Activated CD4-positive, CD25-positive, alpha-beta regulatory T cell treated with anti-CD3 and anti-CD28 coated beads, Interleukin-2, amount 50 U/mL, for 72 hours (primary cell): ENCODE measurements around the gene GRK1.

Source experiments
- DNase-seq: peaks from one replicate; pipeline ENCODE4 v3.0.0; 2021

GRK1 gene

DNA sequence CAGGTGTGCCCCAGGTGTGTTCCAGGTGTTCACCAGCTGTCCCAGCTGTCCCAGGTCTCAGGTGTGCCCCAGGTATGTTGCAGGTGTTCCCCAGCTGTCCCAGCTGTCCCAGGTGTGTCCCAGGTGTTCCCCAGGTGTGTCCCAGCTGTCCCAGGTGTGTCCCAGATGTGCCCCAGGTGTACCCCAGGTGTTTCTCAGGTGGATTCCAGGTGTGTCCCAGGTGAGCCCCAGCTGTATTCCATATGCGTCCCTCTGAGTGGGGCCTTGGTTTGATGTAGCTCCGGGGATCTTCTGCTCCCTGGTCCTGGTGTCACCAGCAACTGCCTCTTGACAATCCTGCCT is 719 bp upstream of the GRK1 start:
- DNase-seq = peak; percentile 11

DNA sequence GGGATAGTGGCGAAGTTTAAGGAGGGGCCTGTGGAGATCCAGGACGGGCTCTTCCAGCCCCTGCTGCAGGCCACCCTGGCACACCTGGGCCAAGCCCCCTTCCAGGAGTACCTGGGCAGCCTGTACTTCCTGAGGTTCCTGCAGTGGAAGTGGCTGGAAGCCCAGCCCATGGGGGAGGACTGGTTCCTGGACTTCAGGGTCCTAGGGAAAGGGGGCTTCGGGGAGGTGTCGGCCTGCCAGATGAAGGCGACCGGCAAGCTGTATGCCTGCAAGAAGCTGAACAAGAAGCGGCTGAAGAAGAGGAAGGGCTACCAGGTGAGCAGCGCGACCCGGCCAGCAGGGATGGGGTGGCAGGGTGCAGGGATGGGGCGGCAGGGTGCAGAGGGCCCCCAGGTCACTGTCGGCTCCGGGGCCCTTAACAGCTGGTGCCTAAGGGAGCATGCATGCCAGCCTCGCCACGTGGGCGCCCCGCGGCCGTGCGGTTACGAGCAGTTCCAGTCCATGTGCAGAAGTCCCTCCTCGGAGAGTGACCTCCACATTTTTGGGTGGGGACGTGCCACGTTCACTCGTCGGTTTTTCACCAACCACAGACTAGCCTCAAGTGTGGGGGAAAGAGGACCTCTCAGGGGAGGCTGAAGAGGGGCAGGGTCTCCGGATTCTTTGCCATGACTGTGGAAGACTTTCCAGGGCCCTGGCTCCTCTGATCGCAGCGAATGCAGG is 912 bp downstream of the GRK1 start:
- DNase-seq = peak; percentile 23

DNA sequence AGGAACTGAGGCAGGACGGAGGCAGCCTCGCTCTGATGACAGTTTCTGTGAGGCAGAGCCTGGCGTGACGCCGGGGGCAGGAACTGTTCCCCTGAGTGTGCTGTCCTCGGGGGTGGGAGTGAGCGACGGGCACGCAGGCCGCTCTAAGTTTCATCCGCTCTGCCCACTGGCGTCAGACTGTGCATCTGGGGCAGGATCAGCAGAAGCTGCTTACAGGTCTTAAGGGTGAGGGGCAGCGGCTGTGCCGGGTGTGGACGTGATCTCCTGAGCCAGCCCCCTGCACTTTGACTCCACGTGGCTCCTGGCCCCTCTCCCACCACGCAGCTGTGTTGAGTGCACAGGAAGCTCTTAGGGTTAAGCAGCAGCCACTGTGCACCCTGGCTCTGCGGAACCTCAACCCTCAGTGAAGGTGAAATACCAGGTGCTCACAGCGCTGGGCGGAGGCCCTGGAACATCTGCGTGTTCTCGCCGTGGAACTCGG is 1.5 kb downstream of the GRK1 start:
- peak; percentile 19 for DNase-seq

DNA sequence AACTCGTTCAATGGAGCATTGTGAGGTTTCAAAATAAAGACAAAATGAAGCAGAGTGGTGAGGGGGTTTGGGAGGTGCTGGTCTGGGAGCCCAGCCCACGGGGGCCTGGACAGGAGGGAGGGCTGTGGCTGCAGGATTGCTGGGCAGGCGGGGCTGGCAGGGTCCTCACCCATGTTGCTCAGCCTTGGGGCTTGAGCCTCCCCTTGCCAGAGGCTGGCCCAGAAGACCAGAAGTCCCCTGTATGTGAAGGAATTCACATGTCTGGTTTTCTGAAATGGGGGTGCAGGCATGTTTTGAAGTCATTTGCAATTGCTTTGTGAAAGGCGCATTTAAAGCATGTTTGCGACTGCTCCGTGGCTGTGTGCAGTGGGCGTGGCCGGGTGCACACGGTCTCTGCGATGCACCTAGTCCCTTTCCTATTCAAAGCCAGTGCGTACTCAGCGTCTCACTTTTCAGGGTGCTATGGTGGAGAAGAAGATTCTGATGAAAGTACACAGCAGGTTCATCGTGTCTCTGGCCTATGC is 2.3 kb downstream of the GRK1 start:
- peak; percentile 17 for DNase-seq

DNA sequence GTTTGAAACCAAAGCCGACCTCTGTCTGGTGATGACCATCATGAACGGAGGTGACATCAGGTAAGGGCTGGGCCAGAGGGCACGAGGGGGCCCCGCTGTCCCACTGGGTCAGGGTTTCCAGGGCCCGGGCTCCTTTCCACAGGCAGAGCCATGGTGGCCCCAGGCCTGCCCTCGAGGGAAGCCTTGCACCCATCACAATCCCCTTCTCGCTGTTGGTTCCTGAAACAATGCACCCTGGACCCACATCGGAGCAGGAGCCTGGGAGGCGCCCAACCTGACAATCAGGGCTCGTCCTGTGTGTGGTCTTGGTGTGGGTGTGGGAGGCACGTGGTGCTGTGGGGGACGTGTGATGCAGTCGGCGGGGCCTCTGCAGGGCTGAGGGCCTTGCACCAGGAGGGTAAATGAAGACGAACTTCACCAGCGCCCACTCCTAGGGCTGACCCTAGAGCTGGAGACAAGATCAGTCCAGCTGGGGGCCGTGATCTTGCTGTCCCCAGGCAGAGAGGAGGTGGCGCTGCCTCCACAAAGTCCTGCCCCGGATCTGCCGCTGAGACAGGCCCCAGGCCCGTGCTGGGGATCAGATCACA is 2.8 kb downstream of the GRK1 start:
- DNase-seq = peak; percentile 26

DNA sequence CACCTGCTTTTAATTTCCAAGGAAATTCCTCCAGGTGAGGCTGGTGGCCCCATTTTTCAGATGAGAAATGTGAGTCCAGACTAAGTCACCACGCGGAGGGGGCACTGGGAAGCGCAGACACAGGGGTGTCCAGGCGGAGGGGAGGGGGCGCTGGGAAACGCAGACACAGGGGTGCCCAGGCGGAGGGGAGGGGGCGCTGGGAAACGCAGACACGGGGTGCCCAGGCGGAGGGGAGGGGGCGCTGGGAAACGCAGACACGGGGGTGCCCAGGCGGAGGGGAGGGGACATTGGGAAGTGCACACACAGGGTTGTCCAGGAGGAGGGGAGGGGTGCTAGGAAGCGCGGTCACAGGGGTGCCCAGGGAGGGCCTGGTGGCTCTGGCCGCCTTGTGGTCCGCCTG is 3.5 kb downstream of the GRK1 start:
- peak; percentile 26 for DNase-seq

DNA sequence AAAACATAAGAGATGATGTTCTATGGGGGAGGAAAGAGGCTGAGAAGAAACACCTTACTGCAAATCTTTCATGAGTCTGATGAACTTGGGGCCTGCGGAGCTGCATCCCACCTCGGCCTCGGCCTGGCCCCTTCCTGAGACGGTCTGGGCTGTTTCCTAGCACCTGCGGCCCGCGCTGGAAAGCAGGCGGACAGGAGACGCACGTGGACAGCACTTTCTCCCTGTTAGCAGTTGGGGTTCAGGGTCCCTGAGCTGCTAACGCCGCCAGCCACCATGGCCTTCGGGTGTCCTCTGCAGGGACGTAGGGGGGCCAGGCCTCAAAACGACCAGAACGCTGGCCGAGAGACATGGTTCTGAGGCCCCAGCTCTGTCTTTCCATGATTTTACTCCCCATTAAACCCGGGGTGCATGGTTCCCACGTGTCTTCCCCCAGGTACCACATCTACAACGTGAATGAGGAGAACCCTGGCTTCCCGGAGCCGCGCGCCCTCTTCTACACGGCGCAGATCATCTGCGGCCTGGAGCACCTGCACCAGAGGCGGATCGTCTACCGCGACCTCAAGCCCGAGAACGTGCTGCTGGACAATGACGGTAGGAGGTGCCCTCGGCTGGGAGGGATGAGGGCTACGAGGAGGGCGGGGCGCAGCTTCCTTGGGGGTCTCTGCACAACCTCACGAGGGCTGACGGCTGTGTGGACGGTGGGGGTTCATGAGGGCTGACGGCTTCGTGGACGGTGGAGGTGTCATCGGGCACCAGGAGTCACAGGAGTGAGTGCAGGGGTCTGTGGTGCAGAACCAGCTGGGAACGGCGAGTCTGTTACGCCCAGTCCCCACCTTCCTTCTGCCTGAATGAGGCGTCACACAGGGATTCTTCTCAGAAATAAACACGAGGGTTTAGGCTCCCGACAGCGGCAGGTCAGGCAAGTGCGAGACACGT is 4.3 kb downstream of the GRK1 start:
- peak; percentile 16 for DNase-seq

DNA sequence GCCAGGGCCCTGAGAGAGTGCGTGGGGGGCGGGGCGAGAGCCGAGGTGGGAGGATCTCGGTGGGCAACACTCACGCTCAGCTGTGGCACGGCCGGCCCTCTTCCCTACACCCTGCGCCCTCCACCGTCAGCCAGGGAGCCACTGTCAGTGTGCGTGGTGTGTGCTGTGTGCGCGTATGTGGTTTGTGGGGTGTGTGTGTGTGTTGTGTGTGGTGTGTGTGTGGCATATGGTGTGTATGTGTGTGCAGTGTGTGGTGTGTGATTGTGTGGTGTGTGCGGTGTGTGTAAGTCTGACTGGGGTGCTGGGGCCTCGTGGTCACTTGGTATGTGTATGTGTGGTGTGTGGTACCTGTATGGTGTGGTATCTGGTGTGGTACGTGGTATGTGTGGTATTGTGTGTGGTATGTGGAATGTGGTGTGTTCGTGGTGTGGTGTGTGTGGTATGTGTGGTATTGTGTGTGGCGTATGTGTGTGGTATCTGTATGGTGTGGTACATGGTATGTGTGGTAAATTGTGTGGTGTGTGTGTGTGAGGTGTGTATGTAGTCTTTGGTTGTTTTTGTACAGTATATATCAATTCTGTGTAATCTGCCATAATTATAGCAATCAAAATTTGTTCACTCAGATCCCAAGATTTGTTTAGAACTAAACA is 5.1 kb downstream of the GRK1 start:
- peak; percentile 30 for DNase-seq

DNA sequence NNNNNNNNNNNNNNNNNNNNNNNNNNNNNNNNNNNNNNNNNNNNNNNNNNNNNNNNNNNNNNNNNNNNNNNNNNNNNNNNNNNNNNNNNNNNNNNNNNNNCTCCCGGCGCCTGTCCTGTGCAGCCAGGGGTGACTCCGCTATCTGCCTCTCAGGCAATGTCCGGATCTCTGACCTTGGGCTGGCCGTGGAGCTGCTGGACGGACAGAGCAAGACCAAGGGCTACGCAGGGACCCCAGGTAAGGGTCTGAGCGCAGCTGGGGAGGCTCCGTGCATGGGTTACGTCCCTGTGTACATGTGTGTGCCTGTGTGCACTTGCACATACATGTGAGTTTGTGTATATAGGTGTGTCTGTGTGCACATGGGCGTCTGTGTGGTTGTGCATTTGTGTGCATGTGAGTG is 55.9 kb downstream of the GRK1 start:
- DNase-seq = no peak

DNA sequence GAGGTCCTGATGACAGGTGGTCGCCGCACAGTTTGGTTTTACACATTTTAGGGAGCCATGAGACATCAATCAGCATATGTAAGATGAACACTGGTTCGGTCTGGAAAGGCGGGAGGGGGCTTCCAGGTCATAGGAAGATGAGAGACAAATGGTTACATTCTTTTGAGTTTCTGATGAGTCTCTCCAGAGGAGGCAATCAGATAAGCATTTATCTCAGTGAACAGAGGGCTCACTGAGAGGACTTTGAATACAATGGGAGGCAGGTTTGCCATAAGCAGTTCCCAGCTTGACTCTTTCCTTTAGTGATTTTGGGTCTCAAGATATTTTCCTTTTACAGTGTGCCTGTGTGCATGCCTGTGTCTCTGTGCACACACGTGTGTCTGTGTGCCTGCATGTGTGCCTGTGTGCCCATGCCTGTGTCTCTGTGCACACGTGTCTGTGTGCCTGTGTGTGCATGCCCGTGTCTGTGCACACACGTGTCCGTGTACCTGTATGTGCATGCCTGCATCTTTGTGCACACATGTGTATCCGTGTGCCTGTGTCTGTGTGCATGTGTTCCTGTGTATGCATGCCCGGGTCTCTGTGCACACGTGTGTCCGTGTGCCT is 56.5 kb downstream of the GRK1 start:
- no peak for DNase-seq

DNA sequence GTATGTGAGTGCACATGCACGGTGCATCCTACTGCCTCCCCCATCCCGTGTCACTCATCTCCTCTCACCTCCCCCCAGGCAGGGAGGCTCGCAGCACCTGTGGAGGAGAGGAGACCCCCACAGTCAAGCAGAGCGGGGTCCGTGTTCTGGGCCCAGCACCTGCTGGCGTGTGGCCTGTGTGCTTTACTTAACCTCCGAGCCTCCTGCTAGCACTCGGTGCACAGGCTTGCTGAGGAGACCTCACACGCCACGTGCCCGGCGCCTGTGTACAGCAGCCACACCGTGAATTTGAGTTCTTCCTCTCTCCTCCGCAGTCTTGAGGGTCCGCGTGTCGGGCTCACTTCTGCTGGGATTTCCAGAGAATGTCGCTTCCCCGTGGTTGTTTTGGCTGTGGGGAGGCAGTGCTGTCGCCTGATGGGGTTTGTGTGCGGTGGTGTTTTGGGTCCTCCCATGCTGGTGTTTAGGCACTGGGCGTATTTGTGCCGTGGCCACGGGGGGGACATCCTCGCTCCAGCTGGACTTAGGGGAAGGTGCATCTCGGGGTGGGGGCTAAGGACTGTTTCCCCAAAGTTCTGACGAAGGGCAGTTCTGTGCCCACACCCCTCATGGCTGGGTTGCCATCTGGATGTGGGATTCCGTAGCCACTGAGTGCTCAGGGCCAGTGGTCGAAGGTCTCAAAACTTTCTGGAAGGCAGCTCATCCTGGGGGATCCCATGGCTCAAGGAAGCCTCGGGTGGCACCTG is 57.2 kb downstream of the GRK1 start:
- DNase-seq = no peak

DNA sequence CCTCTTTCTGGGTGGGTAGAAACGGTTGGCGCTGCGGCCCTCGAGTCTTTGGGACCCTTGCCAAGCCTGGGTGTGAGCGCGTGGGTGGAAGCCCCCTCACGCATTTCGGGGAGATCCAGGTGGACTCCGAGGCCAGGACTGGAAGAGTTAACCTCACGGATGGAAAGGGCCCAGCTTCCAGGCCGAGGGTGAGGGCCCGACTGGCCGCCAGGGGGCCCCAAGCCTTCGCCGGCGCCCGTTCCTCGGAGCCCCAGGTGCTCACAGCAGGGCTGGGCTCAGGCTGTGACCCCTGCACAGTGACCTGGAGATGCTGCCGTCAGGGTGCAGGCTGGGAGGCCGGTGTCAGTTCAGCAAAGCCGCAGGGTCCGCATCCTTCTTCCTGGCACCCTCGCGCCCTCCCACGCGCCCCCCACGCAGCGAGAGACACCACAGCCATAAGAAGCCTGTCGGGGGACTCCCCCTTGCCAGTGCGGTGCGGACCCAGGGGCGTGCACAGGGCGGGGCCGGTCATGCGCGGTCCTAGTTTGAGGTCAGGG is 57.8 kb downstream of the GRK1 start:
- DNase-seq = peak; percentile 90

DNA sequence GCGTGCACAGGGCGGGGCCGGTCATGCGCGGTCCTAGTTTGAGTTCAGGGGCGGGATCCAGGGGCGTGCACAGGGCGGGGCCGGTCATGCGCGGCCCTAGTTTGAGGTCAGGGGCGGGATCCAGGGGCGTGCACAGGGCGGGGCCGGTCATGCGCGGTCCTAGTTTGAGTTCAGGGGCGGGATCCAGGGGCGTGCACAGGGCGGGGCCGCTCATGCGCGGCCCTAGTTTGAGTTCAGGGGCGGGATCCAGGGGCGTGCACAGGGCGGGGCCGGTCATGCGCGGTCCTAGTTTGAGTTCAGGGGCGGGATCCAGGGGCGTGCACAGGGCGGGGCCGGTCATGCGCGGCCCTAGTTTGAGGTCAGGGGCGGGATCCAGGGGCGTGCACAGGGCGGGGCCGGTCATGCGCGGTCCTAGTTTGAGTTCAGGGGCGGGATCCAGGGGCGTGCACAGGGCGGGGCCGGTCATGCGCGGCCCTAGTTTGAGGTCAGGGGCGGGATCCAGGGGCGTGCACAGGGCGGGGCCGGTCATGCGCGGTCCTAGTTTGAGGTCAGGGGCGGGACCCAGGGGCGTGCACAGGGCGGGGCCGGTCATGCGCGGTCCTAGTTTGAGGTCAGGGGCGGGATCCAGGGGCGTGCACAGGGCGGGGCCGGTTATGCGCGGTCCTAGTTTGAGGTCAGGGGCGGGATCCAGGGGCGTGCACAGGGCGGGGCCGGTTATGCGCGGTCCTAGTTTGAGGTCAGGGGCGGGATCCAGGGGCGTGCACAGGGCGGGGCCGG is 58.5 kb downstream of the GRK1 start:
- peak; percentile 68 for DNase-seq

DNA sequence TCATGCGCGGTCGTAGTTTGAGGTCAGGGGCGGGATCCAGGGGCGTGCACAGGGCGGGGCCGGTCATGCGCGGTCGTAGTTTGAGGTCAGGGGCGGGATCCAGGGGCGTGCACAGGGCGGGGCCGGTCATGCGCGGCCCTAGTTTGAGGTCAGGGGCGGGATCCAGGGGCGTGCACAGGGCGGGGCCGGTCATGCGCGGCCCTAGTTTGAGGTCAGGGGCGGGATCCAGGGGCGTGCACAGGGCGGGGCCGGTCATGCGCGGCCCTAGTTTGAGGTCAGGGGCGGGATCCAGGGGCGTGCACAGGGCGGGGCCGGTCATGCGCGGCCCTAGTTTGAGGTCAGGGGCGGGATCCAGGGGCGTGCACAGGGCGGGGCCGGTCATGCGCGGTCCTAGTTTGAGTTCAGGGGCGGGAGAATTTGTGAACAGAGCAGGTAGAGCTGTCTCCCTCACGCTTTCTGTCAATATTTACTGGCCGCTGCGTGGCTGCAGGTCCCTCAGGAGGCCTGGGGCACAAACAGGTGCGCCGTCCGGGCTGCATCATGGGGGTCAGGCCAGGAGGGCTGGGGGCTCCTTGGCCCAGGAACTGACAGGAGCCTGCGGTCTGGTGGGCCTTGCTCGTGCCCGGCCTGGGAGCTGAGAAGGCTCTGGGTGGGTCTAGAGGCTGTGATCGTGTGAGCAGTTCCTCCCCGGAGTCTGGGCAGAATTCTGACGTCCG is 59.2 kb downstream of the GRK1 start:
- DNase-seq = peak; percentile 54

DNA sequence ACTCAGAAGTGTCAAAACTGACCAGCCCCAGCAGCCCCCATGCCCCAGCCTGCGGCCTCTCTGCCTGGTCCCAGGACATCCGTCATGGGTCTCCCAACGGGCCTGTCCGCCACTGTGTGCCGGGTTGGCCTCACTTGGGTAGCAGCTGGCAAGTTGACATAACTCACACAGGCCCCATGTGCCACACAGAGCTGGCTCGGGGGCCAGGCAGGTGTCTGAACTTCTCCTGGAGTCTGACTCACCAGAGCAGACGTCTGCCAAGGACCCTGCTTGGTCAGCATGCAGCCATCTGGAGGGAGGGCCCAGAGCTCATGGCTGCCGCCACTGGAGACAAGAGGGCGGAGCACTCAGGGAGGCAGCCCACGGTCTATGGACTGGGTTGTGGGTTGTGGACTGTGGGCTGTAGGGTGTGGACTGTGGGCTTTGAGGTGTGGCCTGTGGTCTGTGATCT is 60.0 kb downstream of the GRK1 start:
- no peak for DNase-seq

DNA sequence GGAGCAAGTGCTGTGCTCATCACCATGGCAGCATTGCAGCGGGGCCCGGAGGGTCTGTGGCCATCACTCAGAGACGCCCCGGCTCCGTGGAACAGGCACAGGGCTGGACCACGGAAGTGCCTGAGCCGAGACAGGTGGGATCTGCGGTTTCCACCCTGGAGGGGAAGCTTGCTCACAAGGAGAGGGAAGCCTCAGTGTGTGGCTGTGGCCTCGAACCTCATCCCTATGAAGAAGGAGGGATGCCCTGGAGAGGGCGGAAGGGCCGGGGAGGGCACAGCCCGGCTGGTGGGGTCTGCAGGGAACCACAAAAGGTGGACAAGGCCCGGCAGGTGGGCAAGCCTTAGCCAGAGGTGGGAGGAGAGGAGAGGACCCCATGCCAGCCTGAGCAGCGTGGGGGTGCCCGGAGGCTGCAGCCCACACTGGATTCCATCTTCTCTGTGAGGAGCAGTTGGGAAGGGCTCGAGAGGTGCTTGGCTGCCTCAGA is 61.6 kb downstream of the GRK1 start:
- no peak for DNase-seq

DNA sequence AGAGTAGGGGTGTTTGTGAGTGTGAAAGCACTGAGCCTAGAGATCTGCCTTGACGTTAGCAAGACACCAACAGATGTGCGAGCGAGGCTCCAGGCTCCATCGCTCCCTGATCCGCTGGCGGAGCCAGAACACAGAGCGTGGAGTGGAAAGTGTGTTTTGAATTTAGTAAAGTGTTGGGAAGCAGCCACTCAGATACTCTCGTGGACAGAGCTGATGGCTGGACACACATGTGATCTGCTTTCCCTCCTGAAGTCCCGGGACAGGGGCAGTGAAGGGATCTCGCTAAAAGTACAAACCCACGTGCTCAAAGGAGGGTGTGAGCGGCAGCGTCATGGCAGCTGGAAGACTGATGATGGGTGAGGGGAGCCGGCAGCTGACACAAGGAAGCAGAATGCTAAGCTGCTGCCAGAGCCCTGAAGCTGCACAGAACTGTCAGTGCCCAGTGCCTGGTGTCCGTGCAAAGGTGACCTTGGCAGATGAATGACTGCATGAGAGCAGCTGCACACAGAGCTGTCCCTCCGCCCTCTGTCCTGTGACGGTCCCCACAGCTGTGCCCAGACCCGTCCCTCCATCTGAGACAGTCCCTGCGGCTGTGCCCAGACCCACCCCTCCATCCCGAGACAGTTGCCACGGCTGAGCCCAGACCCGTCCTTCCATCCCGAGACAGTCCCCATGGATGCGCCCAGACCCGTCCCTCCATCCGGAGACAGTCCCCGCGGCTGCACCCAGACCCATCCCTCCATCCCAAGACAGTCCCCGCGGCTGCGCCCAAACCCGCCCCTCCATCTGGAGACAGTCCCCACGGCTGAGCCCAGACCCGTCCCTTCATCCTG is 62.4 kb downstream of the GRK1 start:
- DNase-seq = no peak

DNA sequence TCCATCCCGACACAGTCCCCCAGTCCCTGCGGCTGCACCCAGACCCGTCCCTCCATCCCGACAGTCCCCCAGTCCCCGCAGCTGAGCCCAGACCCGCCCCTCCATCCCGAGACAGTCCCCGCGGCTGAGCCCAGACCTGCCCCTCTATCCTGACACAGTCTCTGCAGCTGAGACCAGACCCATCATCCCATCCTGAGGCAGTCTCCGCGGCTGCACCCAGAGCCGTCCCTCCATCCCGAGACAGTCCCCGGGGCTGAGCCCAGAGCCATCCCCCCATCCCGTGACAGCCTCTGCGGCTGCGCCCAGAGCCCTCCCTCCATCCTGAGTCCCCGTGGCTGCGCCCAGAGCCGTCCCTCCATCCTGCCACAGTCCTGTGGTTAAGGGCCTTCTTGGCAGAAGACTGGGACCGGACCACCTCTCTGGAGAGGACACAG is 63.3 kb downstream of the GRK1 start:
- DNase-seq = no peak

DNA sequence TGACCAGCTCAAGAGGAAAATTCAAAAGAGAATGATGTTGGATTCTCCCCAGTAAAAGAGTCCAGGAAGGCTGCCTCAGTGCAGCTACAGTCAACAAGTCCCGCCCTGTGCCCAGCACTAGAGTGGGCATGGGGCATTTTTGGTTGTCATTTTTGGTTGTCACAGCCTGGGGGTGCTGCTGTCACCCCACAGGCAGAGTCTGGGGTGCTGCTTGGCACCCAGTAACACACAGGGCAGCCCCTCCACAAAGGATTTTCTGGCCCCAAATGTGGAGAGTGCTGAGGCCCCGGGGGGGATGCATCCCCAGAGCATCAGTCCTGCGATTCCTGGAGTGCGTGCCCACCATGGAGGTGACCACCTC is 63.8 kb downstream of the GRK1 start:
- DNase-seq = no peak
